KMS-11 (cell line): ENCODE measurements around the gene PIGQ.

Source experiments
- H2AFZ ChIP-seq: fragments of 200-600 bp; sonication (generic); 2 replicates; pipeline ENCODE4 v1.6.1; 2016; ENCODE audit warnings: antibody characterized with exemption, mixed run types, low read depth
- H3K27ac ChIP-seq: fragments of 200-600 bp; sonication (generic); 2 replicates; pipeline ENCODE4 v1.6.1; 2016; ENCODE audit warnings: mild to moderate bottlenecking, mixed run types
- H3K27me3 ChIP-seq: fragments of 200-600 bp; sonication (generic); 2 replicates; pipeline ENCODE4 v1.6.1; 2017; ENCODE audit warnings: mild to moderate bottlenecking, low read depth, mixed run types, moderate library complexity; ENCODE audit not compliant: insufficient read depth
- H3K36me3 ChIP-seq: fragments of 200-600 bp; sonication (generic); 2 replicates; pipeline ENCODE4 v1.6.1; 2017; ENCODE audit warnings: mild to moderate bottlenecking, mixed run types; ENCODE audit not compliant: insufficient read depth
- H3K4me1 ChIP-seq: fragments of 200-600 bp; sonication (generic); 2 replicates; pipeline ENCODE4 v1.6.1; 2016; ENCODE audit warnings: mild to moderate bottlenecking, low read depth, mixed run types; ENCODE audit not compliant: poor library complexity, severe bottlenecking
- H3K4me2 ChIP-seq: fragments of 200-600 bp; sonication (generic); 2 replicates; pipeline ENCODE4 v1.7.0; 2016; ENCODE audit warnings: mild to moderate bottlenecking, mixed run types
- H3K4me3 ChIP-seq: fragments of 200-600 bp; sonication (generic); IDR thresholded peaks from 2 replicates; pipeline ENCODE4 v1.6.1; 2017; ENCODE audit warnings: low read depth, low read length, mixed read lengths; ENCODE audit not compliant: insufficient read depth
- H3K79me2 ChIP-seq: fragments of 200-600 bp; sonication (generic); 2 replicates; pipeline ENCODE4 v1.6.1; 2016; ENCODE audit warnings: low read depth, mixed run types; ENCODE audit not compliant: insufficient read depth
- H3K9ac ChIP-seq: fragments of 200-600 bp; sonication (generic); 2 replicates; pipeline ENCODE4 v1.6.1; 2016; ENCODE audit warnings: mild to moderate bottlenecking, mixed run types
- H4K20me1 ChIP-seq: fragments of 200-600 bp; sonication (generic); 2 replicates; pipeline ENCODE4 v1.6.1; 2016; ENCODE audit warnings: mild to moderate bottlenecking, mixed run types; ENCODE audit not compliant: insufficient read depth
- CTCF ChIP-seq: fragments of 200-600 bp; sonication (generic); conservative IDR thresholded peaks from 2 replicates; pipeline ENCODE4 v1.6.1; 2017; ENCODE audit warnings: low read depth, mild to moderate bottlenecking, antibody characterized with exemption, low read length, moderate library complexity, mixed read lengths

PIGQ gene

DNA sequence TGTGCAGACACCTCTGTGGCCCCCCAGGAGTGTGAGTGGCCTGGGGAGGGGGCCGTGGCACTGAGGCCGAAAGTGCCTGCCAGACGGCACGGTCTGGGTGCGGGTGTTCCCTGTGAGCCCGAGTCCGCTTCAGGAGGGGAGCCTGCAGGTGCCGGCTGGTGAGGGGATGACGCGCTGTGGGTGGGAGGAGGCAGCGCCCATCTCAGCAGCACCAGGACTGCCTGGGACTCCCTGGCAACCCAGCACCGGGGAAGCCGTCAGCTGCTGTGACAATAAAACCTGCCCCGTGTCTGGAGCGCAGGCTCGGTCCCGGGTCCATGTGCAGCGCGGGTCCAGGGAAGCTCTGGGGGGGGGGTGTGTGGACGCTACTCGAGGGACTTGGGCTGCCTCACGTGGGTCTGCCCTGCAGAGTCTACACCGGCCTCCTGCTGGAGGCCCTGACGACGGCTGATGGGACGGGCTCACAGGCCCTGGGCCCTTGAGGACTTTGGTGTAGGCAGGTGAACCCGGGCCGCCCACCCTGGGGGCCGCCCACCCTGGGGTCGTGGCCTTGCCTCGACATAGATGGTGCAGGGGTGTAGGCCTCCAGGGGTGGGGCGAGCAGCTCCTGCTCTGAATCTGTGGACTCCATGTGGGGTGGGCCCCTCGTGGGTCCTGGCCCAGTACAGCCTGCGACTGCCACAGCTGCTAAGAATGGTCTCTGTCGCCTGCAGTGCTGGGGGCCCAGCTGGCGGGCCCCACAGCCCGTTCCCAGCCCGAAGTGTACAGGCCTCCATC lies 14.2 kb downstream of the PIGQ start:
- no peak overlapping the region for H3K27ac ChIP-seq
- peaks cover 15% of the 10 kb centered on the region for H3K4me1 ChIP-seq
- no peak overlapping the region for H2AFZ ChIP-seq
- H3K4me3 ChIP-seq, result no peak overlapping the region
- H4K20me1 ChIP-seq, result no peaks in the 10 kb centered on the region
- no peak for TF ChIP-seq CTCF
- H3K79me2 ChIP-seq, result peaks cover 19% of the 10 kb centered on the region; the same call in 1 of the 2 replicates
- no peaks in the 10 kb centered on the region for H3K36me3 ChIP-seq
- H3K27me3 ChIP-seq, result no peaks in the 10 kb centered on the region; the same call in 1 of the 2 replicates
- H3K9ac ChIP-seq, result no peak overlapping the region
- H3K4me2 ChIP-seq, result no peak overlapping the region

DNA sequence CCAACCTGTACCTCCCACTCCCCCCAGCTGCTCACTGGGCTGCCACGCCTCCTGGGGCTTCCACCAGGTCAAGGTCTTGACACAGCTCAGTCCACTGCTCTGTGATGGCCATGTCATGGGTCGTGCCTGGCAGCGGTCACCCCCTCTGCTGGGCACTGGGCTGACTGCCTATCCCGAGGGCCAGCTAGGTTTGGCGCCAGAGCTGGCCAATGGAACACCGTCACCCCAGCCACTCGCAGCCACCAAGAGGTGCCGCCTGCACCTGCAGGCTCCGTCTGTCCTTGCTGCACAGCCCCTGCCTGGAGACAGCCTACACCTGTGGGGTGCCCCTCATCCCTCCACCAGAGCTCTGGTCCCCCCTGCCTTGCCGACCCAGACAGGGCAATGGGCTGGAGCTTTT lies 15.6 kb downstream of the PIGQ start:
- no peak overlapping the region for H3K4me2 ChIP-seq
- no peaks in the 10 kb centered on the region; the same call in 1 of the 2 replicates for H3K27me3 ChIP-seq
- TF ChIP-seq CTCF, result no peak
- peaks cover 19% of the 10 kb centered on the region; the same call in 1 of the 2 replicates for H3K79me2 ChIP-seq
- H2AFZ ChIP-seq, result no peak overlapping the region
- H3K36me3 ChIP-seq, result no peaks in the 10 kb centered on the region
- H3K4me3 ChIP-seq, result no peak overlapping the region
- H4K20me1 ChIP-seq, result no peaks in the 10 kb centered on the region
- H3K9ac ChIP-seq, result no peak overlapping the region
- peaks cover 15% of the 10 kb centered on the region for H3K4me1 ChIP-seq
- no peak overlapping the region for H3K27ac ChIP-seq

DNA sequence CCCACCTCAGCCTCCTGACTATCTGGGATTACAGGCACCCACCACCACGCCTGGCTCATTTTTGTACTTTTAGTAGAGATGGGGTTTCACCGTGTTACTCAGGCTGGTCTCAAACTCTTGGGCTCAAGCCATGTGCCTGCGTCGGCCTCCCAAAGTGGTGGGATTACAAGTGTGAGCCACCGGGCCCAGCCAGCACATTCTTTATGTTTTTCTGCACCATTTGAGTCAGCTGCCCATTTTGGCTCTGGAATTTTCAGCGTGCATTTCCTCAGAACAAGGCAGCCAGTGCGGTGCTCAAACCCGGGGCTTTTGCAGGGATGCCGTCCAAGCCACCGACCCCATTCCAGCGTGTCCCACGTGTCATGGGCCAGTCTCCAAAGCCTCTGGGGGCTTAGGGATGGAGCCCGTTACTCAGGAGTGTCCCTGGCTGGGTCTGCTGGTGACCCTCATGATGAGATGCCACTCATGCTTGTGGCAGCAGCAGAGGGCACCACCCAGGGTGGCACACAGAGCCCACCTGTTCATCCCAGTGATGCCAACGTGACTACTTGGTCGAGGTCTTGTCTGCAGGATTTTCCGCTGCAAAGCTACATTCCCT lies 16.4 kb downstream of the PIGQ start:
- H3K4me2 ChIP-seq, result no peak overlapping the region
- H3K4me1 ChIP-seq, result peaks cover 19% of the 10 kb centered on the region
- H3K79me2 ChIP-seq, result peaks cover 25% of the 10 kb centered on the region
- H3K27me3 ChIP-seq, result no peaks in the 10 kb centered on the region; the same call in 1 of the 2 replicates
- no peaks in the 10 kb centered on the region for H3K36me3 ChIP-seq
- H4K20me1 ChIP-seq, result no peaks in the 10 kb centered on the region
- H2AFZ ChIP-seq, result no peak overlapping the region
- no peak overlapping the region for H3K9ac ChIP-seq
- no peak overlapping the region for H3K4me3 ChIP-seq
- TF ChIP-seq CTCF, result no peak
- H3K27ac ChIP-seq, result no peak overlapping the region

- Histone ChIP-seq H3K4me3 (no peak overlapping the region), H4K20me1 (no peaks in the 10 kb centered on the region), H3K36me3 (no peaks in the 10 kb centered on the region), H3K4me2 (peak overlapping the region; percentile 74), H3K27me3 (no peaks in the 10 kb centered on the region; the same call in 1 of the 2 replicates), H3K79me2 (peaks cover 32% of the 10 kb centered on the region), H3K4me1 (peaks cover 22% of the 10 kb centered on the region), H3K27ac (peak overlapping the region; percentile 94; the same call in 1 of the 2 replicates), H2AFZ (no peak overlapping the region), H3K9ac (peak overlapping the region; percentile 94; the same call in 1 of the 2 replicates)
- no peak for TF ChIP-seq CTCF
Measured at GRCh38 chr16:586645-587590, 17.1 kb downstream of the PIGQ start.
